DMS114 treated with DMSO at 0.1 percent for 48 hours (cell line): ENCODE results near the gene SOHLH1.
A peak's percentile ranks its signal among the peaks of the same experiment; 100 is the strongest.

Experiments used
- DNase-seq: peaks from one replicate; lab custom pipeline; 2025; ENCODE audit not compliant: unreplicated experiment; lab: John Stamatoyannopoulos, UW

Gene SOHLH1

DNA sequence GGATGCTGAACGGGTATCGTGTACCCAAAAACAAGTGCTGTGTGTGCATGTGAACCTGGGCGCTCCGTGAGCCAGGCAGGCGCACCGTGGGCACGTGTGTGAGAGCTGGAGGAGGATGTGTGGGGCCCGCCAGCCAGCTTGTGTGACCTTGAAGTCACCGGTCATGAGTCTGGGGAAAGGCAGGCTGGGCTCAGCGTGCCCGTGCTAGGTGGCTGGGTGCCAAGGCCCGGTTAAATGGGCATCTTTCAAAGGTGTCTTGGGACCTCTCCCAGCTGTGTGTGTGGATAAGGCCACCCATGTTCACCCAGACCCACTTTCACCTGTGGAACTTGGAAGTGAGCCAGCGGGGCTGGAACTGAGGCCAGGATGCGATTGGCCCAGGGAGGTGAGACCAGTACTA, 6.1 kb upstream of the SOHLH1 start:
- no peak for DNase-seq

DNA sequence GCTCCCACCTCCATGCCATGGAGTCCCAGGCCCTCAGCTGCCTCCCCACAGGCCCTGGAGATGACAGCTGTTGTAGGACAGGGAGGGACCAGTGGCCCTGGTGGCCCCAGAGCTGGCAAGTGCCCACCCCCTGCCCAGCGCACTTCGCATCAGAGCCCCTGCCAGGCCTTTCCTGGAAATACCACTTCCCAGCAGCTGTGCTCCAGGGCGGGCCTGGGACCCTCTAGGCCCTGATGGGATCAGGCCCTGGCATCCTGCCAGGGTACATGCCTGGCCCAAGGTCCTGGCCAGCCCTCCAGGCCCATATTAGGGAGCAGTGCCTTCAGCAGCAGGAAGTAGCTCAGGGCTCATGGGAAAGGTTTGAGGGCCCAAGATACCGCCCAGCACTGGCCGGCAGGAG, 5.2 kb upstream of the SOHLH1 start:
- DNase-seq, result no peak

DNA sequence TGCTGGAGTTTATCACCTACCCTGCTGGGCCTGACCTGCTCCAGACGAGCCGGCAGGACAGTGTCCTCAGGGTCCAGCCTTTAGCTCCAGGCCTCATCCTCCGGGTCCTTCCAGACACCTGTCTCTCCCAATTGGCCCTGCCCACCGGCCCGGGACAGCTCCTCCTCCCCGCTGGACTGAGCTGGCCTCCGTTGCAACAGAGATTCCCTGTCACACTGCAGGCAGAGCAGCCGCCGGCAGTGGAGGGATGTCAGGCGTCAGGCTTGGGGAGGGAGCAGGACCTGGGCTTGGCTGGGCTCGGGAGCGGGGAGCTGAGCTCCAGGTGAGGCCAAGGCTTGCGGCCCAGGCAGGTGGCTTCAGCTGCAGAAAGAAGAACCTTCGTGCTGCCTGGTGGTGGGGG, 4.4 kb upstream of the SOHLH1 start:
- no peak for DNase-seq

DNA sequence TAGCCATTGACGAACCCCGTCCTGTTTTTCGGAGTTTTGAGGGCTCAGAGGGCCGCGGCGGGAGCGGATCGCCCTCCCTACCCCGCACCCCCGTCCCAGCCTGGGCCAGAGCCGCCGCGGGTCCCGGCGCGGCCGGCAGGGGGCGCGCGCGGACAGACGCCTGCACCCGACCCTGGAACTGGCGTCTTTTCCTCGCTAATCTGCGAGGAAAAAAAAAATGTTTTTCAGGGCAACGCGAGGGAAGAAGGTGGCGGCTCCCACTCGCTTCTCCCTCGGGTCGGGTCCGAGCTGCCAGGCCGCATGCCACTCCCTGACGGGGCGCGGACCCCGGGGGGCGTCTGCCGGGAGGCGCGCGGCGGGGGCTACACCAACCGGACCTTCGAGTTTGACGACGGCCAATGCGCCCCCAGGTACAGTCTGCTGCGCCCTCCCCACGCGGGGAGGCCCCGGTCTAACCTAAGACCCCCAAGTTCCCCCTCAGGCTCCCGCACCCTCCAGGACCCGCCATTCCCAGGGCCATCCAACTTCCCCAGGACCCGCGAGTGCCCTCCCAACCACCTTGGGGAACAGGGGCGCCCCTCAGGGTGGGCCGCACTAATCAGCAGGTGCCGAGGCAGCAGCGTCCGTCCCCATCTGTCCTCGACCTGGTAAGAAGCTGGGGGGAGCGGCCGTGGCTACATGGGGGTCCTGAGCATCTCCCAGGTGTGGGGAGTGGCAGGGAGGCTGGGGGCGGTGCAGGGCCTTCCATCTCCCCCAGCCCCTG, 2.9 kb upstream of the SOHLH1 start, which contains the start of gene KCNT1:
TSS of gene KCNT1 (plus strand) at position 227 of the 763 bp plus-strand sequence. CDS start at position 301, 74 bp downstream.
- DNase-seq, result peak; percentile 10

DNA sequence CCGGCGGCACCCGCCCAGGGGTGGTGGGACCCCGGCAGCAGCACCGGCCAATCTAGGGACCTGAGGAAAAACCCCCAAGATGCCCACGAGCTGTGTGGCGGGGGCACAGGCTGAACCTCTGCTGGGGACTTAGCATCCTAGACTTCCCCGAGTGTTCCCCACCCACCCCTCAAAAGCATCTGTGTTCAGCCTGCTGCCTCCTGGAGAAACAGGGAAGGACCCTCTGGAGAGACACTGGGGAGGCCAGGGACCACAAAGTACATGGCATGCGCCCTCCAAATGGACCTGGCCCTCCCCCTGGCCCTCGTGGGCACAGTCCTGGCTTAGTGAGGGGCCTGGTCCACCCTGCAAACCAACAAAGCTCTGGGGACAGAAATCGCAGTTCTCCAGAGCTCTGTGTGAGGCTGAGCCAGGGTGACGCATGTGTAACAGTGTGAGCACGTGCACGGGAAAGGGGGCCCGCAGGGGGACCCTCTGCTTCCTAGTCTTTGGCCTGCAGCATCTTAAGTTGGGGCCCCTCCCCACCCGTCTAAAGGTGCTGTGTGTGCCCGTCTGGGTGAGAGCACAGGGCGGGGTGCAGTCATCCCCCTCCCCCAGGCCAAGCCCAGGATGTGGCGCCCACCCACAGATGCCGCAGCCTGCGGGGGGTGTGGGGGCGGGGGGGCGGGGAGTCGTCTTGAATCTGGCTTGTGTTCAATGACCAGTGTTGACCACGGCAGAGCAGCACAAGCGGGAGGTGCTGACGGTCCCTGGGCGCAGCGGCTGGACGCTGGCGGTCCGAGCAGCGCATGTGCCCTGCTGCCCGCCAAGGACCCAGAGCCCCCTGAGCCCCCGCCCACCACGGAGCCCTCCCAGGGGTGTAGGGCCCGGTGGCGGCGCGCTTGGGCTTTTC, 2.0 kb upstream of the SOHLH1 start:
- no peak for DNase-seq

DNA sequence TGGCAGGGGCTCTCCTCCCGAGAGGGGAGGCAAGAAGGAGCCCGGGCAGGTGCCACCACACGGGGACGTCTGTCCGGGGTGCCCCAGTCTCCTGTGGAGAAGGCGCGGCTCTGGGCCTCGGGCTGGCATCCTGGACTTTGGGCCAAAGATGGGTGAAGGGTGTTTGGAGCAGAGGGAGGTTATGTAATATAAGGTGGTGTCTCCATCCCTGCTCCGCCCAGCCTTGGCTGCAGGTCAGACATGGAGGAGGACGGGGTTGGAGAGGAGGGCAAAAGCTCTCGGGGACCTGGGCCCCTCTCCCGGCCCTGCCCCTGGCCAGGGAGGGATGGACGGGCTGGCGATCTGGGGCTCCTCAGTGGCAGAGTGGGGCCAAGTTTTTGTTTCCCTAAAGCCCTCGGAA, 1.2 kb upstream of the SOHLH1 start:
- DNase-seq, result no peak

DNA sequence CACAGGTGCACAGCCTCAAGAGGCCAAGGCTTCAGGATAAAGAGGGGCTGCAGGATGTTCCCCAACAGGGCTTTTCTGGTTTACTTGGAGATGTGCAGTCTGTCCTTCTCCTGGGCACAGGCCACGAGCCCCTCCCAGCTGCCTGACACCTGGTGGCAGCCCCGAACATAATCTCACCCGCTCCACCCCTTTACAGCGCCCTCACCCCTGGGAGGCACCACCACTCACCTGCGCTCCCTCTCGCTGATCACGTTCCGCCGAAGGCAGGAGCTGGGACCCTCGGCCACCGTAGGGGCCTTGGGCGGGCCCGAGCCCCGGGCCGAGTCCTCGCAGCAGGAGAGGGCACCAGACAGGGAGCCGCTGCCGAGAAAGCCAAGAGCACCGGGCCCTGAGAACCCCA, 514 bp downstream of the SOHLH1 start:
- DNase-seq, result no peak

DNA sequence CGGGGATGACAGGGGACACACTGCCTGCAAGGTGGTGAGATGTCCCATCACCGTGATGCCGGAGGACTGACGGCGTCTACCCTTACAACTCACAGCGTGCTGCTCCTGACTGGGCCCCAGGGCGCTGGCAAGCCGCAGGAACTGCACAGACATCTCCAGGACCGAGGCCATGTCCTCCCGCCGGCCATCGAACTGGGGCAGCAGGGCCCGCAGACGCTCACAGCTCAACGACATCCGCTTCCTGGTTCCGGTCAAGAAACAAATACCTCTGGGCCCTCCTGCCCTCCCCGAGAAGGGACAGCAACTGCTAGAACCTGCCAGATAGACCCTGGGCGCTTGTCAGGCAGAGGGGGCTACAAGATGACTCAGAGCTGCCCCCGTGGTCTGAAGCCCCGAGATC, 1.0 kb downstream of the SOHLH1 start:
- DNase-seq, result no peak

DNA sequence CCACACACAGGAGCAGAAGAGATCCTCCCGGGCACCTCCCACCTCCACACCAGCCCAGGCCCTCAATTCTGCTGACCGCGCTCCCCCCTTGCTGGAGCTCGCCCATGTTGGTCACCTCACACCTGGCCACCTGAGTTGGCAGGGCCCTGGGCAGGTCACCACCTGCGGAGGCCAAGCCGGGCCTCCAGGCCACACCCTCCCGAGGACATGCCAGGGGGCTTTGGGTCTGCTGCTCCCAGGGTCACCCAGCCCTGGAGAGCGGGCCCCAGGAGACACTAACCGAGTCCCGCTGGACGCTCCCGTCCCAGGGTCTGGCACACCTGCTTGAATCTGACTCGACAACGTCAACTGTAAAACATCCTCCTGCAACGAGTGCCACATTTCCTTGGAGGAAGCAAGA, 2.1 kb downstream of the SOHLH1 start:
- no peak for DNase-seq

DNA sequence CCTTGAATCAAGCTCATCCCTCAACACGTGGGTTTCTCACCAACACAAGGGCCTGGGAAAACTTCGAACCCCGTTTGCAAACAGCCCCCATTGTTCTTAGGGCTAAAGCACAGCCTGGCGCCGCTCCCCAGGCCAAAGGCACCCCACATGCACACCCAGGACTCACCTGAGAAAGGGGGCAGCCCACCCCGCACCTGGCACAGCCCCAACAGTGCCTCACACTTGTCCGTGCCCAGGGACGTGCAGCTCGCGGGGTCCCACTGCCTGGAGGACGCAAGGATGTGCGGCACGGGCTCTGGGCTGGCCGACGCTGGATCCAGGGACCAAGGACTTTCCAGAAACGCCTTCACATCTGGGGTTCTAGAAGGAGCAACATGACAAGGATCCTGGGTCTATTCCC, 2.8 kb downstream of the SOHLH1 start:
- DNase-seq, result no peak

DNA sequence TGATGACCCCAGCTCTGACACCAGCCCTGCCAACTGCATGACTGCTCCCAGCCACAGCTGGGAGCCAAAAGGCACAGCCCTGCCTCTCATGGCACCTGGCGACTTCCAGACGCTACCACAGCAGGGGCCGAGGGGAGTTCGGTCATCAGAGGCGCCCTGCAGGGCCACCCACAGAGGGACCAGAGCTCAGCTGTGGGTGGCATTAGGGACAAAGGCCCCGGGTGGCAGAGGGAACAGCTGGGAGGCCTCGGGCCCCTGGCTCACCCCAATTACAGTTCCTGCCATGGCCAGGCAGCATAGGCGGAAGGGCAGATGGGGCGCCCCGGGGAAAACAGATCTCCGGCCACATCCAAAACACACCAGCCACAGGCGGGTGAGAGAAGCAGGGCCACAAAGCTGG, 3.6 kb downstream of the SOHLH1 start:
- DNase-seq, result no peak

DNA sequence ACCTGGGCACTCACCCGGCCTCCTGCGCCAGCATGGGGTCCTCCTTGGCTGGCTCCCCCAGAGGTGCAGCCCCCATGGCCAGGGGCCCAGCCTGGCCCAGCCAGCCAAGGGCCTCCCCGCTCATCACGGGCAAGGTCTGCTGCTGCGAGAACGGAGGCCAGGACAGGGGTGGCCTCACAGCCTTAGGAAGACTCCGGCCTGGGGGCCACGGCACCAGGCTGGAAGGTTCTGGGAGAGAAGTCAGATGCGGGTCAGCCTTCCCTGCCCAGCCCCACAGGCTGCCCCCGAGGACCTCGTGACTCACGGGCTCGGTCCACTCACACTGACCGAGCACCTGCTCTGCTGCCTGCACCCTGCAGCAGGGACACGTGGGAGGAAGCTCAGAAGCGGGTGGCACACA, 4.2 kb downstream of the SOHLH1 start:
- DNase-seq, result no peak

DNA sequence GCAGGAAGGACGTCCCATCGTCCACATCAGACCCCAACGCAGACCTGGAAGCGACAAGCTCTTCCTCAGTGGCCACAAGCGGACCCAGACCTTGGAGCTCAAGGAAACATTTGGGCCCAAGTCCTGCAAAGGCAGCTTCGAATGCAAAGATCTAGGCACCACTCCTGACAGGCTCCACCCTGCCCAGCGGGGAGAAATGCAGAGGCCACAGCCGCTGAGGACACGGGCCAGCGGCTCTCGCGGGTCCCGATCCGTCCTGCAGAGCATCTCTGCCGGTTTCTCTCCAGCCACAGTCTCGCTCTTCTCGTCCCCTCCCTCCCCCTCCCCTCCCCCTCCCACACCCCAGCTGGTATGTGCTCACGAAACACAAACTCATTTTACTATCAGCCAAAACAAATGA, 4.9 kb downstream of the SOHLH1 start:
- no peak for DNase-seq

DNA sequence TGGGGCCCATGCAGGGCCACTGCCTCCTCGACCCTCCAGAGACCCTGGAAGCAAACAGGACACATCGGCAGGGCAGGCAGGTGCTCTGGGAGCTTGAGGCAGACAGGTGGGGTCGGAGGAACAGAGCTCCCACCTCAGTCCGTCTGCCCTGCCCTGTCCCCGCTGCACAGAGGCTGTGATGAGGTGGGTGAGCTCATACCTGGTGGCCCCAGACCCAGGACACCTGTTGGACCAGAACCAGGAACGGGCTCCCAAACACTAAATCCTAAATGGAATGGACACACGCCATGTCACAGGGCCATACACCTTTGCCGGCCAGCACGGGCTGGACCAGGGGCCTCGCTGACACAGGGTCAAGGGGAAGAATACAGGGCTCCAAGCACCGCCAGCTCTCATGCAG, 5.5 kb downstream of the SOHLH1 start:
- DNase-seq, result no peak

DNA sequence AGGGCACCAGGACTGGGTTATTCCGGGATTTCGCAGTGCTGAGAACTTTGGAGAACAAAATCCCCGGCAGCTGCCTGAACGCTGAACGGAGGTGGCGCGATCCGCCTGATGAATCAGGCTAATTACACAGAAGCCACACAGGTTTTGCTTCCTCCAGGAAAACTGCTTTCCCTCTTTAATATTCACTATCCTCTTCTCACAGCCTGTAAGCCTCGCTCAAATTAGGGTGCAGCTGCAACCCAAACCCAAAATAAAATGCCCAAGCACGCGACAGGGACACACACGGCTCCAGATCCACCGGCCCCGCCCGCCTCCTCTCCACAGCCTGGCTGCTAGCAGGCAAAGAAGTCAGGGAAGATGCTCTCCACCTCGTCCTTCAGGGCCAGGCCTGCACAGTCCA, 6.0 kb downstream of the SOHLH1 start:
- no peak for DNase-seq

DNA sequence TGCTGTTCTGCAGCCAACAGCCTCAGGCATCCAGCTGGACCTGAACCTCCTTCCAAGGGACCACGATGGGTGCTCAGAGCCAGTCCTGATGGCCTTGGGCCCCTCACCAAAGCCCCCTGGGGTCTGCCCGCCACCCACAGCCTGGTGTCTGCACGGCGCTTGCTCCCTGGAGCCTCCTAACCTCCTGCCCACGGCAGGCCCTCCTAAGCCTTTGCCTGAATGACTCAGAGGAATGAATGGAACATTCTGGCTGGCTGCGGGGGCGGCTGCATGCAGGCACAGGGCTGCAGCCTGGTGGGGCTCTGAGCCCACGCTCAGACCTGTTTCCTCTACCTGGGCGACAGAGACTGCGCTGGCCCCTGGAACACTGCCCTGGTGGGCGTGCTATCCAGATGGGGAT, 6.9 kb downstream of the SOHLH1 start:
- DNase-seq, result no peak

DNA sequence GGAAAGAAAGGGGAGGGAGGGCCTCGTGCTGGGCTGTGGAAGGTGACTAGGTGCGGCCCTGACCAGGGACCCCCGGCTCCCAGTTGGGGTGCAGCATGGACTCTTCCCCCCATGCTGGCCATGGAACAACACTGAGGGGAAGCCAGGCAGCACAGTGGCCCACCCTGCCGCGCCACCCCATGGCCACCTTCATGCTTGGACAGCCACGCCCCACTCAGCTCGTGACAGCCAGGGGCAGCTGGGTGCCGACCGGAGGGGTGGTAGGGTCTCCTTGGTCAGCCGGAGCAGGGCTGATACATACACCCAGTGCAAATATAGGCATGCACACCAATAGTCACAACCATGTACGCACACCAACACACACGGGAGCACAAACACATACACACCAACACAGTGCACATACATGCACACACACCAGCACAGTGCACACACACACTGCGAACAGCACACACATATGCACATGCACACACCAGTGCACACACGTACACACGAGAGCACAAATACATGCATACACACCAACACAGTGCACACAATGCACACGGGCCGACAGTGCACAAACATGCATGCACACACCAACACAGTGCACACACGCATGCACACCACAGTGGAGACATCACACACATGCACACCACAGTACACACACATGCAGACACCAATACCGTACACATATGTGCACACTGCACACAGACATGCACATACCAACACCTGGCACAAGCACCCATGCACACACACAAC, 8.3 kb downstream of the SOHLH1 start:
- DNase-seq, result no peak

DNA sequence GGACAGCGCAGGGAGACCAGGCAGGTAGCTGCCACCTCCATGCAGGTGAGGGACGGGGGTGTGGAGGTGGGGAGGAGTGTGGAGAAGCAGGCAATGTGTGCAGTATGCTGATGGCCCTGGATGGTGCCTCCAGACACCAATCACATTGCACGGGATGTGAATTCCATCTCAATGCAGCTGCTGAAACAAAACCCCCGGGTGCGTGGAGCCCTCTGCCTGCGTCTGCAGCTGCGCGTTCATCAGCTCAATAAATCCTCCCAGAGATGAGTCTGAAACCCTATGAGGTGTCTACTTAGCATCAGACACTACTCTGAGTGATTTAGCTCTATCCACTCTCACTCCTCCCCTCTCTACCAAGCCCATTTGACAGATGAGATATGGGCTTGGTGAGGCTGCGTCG, 10.3 kb downstream of the SOHLH1 start:
- no peak for DNase-seq

DNA sequence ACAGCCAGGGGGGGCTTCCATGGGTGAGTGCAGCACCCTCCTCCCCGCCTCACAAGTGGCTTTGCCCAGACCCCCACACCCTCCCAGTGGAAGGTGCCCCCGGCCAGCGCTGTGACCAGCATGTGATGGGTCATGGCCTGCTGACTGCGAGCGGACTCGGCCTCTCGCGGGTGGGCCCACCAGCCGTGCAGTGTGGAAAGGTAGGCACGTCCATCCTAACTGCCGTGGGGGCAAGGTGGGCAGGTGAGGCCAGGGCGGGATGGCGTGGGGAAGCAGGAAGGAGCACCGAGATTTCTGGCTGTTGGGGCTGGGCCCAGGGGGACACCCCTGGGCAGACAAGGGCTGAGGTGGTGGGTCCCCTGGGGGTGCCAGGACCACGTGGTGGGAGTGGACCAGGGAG, 12.1 kb downstream of the SOHLH1 start:
- no peak for DNase-seq

DNA sequence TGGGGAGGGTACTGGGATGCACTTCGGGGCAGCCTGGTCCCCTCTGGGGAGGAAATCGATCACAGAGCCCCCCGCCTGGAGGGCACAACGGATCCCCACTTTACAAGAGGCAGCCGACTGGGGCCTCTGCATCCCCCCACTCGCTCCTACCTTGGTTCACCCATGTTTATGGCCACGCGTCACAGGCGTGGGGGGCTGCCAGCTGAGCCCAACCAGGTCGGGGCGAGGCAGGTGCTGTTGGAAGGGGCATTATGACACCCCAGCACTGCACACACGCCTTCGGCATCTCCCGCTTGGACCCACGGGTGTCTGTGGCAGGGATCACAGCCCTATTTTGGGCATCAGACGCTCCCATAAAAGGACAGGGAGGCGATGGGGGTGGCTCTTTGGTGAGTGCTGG, 14.6 kb downstream of the SOHLH1 start:
- no peak for DNase-seq

DNA sequence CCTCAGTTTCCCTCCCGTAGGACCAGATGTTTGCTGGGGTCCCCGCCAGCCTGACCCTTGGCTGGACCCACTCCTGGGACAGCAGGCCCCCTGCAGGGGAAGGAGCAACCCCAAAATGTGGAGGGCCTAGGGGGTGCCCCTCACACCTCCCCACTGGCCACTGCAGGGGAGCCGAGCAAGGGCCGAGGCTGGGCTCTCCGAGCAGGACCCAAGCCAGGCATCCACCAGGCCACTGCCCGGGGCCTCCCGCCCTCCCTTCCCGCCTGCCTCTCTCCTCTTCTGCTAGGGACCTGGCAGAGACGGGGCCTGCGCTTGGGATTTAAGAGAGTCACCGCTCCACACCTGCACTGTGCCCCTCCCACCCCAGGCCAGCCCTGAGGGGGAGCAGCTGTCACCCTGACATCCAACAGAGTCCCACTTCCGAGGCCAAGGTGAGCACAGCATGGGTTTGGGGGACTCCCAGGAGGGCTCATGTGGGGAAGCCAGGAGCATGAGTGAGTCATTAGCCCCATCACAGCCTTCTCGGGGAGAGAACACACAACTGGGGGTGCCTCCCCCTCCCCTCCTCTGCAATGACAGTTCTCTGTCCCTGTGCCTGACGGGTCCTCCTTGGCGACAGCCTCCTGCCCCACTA, 15.8 kb downstream of the SOHLH1 start:
- no peak for DNase-seq
